Mucosa of descending colon (tissue), 3 donors: ENCODE data around the gene SMG6. TPM values are rescaled to one million over a fixed set of nuclear protein-coding genes. Genes with fewer than 3 reads are reported as not detected.

Experiments used
- ATAC-seq: fragments of 200-7000 bp; cut with Tn5 transposase; one replicate; pipeline ENCODE4 v1.9.1; 2020; ENCODE audit warnings: mild to moderate bottlenecking, moderate library complexity
- DNase-seq, 3 donors: peaks; one replicate each; pipeline ENCODE4 v3.0.0-alpha.2; 2020
- H3K36me3 ChIP-seq: fragments of 200-600 bp; one replicate; pipeline ENCODE4 v1.8.0; 2021; ENCODE audit warnings: low read depth, mild to moderate bottlenecking
- H3K4me1 ChIP-seq: fragments of 200-600 bp; one replicate; pipeline ENCODE4 v1.8.0; 2021; ENCODE audit warnings: low read depth, mild to moderate bottlenecking
- H3K4me3 ChIP-seq: fragments of 200-600 bp; one replicate; pipeline ENCODE4 v1.8.0; 2021; ENCODE audit warnings: mild to moderate bottlenecking
- H3K9me3 ChIP-seq: fragments of 200-600 bp; one replicate; pipeline ENCODE4 v1.8.0; 2021; ENCODE audit warnings: mild to moderate bottlenecking
- intact Hi-C, 2 donors: fragments of 100-400 bp; cut with DNase I in 1 of 2; cut with micrococcal nuclease in 1 of 2; formaldehyde crosslinking; loops; one replicate each; pipeline versions ENCODE4 v1.11.0 to v1.11.1; 2022; cut with DNase I, micrococcal nuclease
- long read RNA-seq, 2 donors: library from polyadenylated mRNA; unstranded; transcript quantifications; one replicate each; pipeline ENCODE4 v2.0.0, GENCODE V29; 2019 to 2021
- total RNA-seq, 3 donors: library from RNA; stranded (reverse); fragmentation: NEBNext Ultra II Directional in 2 of 3; extraction: Animal tissue kit (Norgen Biotek cat#: 25700) in 2 of 3; gene quantifications; one replicate each; pipeline versions ENCODE4 v1.2.1 to v1.2.4, GENCODE V29; 2021 to 2023
- TF ChIP-seq, protein P1 (sequence below): fragments of 200-600 bp; IDR thresholded peaks from one replicate; pipeline ENCODE4 v1.8.0; 2022; ENCODE audit warnings: antibody characterized with exemption, mild to moderate bottlenecking
- donor health status: DM: no; HTN: no; CAD: no; lungs with moderate emphysema.
- donor health status: DM: no; HTN: no; CAD: no.
- donor health status: DM: no; HTN: yes; CAD: no.

The SMG6 gene
- 10 to 100 TPM; 25.9 to 41.6 (median 38.8) TPM for total RNA-seq
- long read RNA-seq, donor 1, partial matches to known transcripts: 5 of 18 reads
- long read RNA-seq, donor 1, other reads (novel, unspliced or antisense): 9 of 18 reads
- long read RNA-seq, donor 2, partial matches to known transcripts: 2 of 8 reads
- long read RNA-seq, donor 2, other reads (novel, unspliced or antisense): 4 of 8 reads

DNA sequence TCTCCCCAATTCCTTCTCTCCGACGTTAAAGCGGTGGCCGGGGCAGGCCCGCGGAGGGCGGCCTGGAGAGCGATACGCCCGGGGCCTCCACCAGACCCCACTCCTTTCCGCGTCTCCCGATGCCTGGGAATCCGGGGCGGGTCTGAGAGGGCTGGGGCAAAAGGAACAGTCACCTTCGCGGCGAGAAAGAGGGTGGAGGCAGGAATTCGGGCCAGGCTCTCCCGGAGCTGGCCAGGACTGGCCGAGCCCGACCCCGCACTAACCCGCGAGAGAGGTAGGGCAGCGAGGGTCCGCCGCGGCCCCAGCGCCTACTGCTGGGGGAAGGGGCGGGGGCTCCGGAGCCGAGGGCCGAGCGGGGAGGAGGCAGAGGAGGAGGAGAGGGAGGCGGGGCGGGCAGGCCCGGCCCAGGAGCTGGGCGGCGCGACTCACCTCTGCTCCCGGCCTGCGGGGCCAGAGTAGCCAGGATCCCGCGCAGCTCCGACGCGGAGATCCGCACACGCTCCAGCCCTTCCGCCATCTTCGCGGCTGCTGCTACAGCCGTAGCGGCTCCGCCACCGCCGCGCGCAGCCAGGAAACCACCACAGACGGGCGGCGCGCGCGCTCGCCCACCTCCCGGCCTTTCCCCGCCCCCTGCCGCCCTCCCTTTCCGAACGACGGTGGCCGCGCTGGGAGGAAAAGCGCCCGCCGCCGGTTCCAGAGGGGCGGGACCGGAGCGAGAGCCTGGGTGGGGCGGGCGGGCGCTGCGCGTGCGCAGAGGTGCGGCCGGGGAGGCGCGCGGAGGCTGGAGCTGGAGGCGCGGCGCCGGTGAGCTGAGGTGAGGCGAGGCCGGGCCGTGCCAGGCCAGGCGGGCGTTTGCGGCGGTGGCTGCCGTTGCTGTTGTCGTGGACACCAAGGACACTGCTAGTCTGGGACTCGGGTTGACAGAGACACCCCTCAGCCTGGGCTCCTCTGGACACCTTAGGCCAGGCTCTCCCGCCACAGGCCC is at the start of gene SMG6, which contains the start of gene SRR:
Gene SMG6, minus strand, starts transcription at position 582 of the 985 bp plus-strand sequence. Its CDS starts 65 bp downstream, at position 517.
Gene SRR, plus strand, starts transcription at position 747 of the 985 bp plus-strand sequence. CDS start 11,611 bp downstream, outside the sequence.
- peak; percentile 96 for ATAC-seq
- peaks cover 14% of the 10 kb centered on the region for H3K4me1 ChIP-seq
- no peaks in the 10 kb centered on the region for H3K36me3 ChIP-seq
- TF ChIP-seq, protein P1, sequence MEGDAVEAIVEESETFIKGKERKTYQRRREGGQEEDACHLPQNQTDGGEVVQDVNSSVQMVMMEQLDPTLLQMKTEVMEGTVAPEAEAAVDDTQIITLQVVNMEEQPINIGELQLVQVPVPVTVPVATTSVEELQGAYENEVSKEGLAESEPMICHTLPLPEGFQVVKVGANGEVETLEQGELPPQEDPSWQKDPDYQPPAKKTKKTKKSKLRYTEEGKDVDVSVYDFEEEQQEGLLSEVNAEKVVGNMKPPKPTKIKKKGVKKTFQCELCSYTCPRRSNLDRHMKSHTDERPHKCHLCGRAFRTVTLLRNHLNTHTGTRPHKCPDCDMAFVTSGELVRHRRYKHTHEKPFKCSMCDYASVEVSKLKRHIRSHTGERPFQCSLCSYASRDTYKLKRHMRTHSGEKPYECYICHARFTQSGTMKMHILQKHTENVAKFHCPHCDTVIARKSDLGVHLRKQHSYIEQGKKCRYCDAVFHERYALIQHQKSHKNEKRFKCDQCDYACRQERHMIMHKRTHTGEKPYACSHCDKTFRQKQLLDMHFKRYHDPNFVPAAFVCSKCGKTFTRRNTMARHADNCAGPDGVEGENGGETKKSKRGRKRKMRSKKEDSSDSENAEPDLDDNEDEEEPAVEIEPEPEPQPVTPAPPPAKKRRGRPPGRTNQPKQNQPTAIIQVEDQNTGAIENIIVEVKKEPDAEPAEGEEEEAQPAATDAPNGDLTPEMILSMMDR: no peak
- H3K4me3 ChIP-seq: peak within 1 kb of the TSS; percentile 88
- intact Hi-C loops: no loop called here
- H3K9me3 ChIP-seq: no peaks in the 10 kb centered on the region
- DNase-seq: peak; percentile 91 to 96 (median 95)

DNA sequence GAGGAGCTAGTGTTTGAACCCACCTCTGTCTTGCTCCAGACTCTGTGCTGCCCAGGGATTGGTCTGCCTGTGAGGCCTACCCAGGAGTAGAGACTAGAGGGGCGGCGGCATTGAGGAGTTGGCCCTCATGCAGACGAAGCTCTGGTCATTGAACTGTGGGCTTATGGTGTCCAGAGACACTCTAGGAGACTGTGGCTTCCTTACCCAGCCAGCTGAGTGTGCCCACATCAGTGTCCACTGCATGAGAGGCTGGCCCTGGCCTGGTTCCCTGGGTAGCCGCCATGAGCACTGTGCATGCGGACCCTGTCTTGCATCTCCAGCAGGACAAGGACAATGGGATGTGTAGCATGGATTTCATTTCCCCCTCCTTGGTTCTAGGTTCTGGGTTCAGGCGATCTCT is 47.7 kb upstream of the SMG6 start:
- Histone ChIP-seq H3K9me3 (no peaks in the 10 kb centered on the region), H3K36me3 (no peaks in the 10 kb centered on the region), H3K4me3 (no peak overlapping the region), H3K4me1 (no peaks in the 10 kb centered on the region)
- intact Hi-C loops: no loop called here
- DNase-seq (no peak), ATAC-seq (no peak)
- TF ChIP-seq, protein P1: no peak

DNA sequence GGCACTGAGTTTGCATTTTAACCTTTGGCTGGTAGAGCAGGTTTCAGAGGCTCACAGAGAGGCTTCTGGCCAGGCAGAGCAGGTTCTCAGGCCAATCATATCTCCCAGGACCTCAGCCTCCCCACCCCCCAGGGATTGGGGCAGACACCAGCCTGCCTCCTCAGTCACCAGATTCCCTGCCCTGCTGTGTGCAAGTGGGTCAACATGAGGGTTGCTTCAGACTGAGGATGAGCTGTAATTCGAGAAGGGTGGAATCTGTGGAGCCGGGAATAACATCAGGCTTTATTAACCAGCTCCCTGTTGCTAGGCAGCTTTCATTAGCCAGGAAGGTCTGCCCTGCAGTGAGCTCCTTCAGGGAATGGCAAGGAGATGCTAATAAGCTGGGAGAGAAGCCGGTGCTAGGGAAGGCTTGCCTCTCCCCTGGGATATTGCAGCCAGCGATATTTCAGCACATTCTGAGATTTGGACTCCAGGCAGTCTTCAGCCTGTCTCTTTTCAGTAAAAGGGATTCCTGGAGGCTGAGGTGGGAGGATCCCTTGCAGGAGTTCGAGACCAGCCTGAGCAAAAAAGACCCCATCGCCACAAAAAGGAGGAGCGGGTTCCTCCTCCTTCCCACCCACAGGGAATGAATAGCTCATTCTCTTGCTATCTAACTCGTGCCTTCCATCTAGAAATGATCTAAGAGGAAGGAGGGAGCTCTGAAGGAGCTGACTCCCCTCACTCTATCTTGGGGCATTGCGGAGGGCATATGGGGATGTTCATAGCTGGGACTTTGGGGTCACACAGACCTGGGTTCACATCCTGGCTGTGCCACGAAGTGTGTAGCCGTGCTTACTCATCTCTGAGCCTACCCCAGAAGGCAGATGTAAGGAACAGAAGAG is 44.5 kb upstream of the SMG6 start:
- no peaks in the 10 kb centered on the region for H3K4me1 ChIP-seq
- DNase-seq (peak; percentile 38 to 66 (median 48)), ATAC-seq (peak; percentile 79)
- no peaks in the 10 kb centered on the region for H3K36me3 ChIP-seq
- TF ChIP-seq, protein P1: no peak
- intact Hi-C loops: no loop called here
- H3K9me3 ChIP-seq: no peaks in the 10 kb centered on the region
- no peak overlapping the region for H3K4me3 ChIP-seq

DNA sequence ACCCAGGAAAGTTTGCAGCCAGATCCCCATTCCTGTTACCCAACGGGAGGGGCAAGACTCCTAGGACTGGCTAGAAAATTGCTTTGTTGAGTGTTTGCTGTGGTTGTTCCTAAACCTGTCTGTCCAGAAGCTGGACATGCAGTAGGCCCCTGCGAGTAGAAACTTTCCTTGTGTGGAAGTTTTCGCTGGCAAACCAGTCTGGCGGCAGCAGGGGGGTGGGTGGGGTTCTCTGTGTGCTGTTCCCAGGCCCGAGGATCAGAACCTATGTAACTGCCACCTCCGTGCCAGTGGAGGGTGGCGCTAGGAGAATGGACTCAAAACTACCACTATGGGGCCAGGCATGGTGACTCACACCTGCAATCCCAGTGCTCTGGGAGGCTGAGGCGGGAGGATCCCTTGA is 42.9 kb upstream of the SMG6 start:
- intact Hi-C loops: no loop called here
- peak in 1 of 3 donors; percentile 18 for DNase-seq

More for the DNA sequence above, 42.9 kb upstream of the SMG6 start:
- ATAC-seq: no peak
- no peaks in the 10 kb centered on the region for H3K4me1 ChIP-seq
- no peaks in the 10 kb centered on the region for H3K36me3 ChIP-seq
- TF ChIP-seq, protein P1: no peak
- no peak overlapping the region for H3K4me3 ChIP-seq
- H3K9me3 ChIP-seq: no peaks in the 10 kb centered on the region
